GM18907 (cell line): ENCODE measurements around the gene GDPD5.

Experiments
- ATAC-seq: cut with Tn5 transposase; IDR thresholded peaks from one replicate; pipeline ENCODE4 v1.9.1; 2021; ENCODE audit warnings: mild to moderate bottlenecking, moderate library complexity; ENCODE audit not compliant: unreplicated experiment

Gene GDPD5

GRCh38 chr11:75495749-75496304 lies 29.9 kb downstream of the GDPD5 start:
- no peak for ATAC-seq

- ATAC-seq = no peak
These were observed 32.1 kb downstream of the GDPD5 start for GRCh38 chr11:75493626-75494025.

- ATAC-seq = peak; percentile 71
These were observed 33.4 kb downstream of the GDPD5 start for GRCh38 chr11:75492181-75492820.

GRCh38 chr11:75491465-75491864 lies 34.3 kb downstream of the GDPD5 start:
- no peak for ATAC-seq

- no peak for ATAC-seq
These were observed 35.2 kb downstream of the GDPD5 start for GRCh38 chr11:75490221-75491181.

- ATAC-seq = no peak
These were observed 38.4 kb downstream of the GDPD5 start for GRCh38 chr11:75487365-75487764.

GRCh38 chr11:75485742-75486141 lies 40.0 kb downstream of the GDPD5 start:
- no peak for ATAC-seq

GRCh38 chr11:75482931-75483469 lies 42.7 kb downstream of the GDPD5 start:
- ATAC-seq = no peak

- no peak for ATAC-seq
These were observed 43.7 kb downstream of the GDPD5 start for GRCh38 chr11:75481922-75482606.

GRCh38 chr11:75481223-75481921 lies 44.4 kb downstream of the GDPD5 start:
- ATAC-seq = no peak

- no peak for ATAC-seq
These were observed 45.3 kb downstream of the GDPD5 start for GRCh38 chr11:75480185-75481175.

- no peak for ATAC-seq
These were observed 46.1 kb downstream of the GDPD5 start for GRCh38 chr11:75479597-75480145.

- no peak for ATAC-seq
These were observed 46.8 kb downstream of the GDPD5 start for GRCh38 chr11:75478783-75479596.

- ATAC-seq = no peak
These were observed 48.2 kb downstream of the GDPD5 start for GRCh38 chr11:75477614-75477935.

GRCh38 chr11:75476739-75477613 lies 48.8 kb downstream of the GDPD5 start:
- ATAC-seq = no peak

- no peak for ATAC-seq
These were observed 49.7 kb downstream of the GDPD5 start for GRCh38 chr11:75475767-75476650.
